ENCODE results near the gene ATP1A4. TPM values are rescaled to one million over a fixed set of nuclear protein-coding genes. Genes with fewer than 3 reads are reported as not detected.

ATP1A4 gene
- total and polyA plus RNA-seq, 9 of the 15 experiments (the other 6 are each of a cell fraction or from before 2014, with no cell fraction given): 0.07 TPM; not detected in 8

- no peaks in the 10 kb centered on the region for H3K79me2 ChIP-seq (ENCODE audit: control insufficient read depth, insufficient read depth, low read length)
- H3K9me1 ChIP-seq (ENCODE audit: control insufficient read depth, insufficient read depth, low read length): no peaks in the 10 kb centered on the region
- H3K4me3 ChIP-seq: no peak overlapping the region
- no peaks in the 10 kb centered on the region for H4K20me1 ChIP-seq (replicated peaks; ENCODE audit: control insufficient read depth, insufficient read depth, low read length)
- in situ Hi-C loops (cut with MboI) (no loop called here), intact Hi-C loops (cut with micrococcal nuclease) (no loop called here)
- no peak overlapping the region for H2AFZ ChIP-seq (ENCODE audit: low read depth, low read length)
- ChIA-PET POLR2A (interaction anchor here (0.8 kb wide), 1 partner anchor 21 kb away, joined by 3 read pairs; no protein-coding TSS in a partner anchor), CTCF (ENCODE audit: low intra/inter-chr PET ratio) (no interaction called here)
- FAIRE-seq (no peak), ATAC-seq (no peak), DNase-seq (ENCODE audit: extremely low read depth in 1 of 4, low spot score in 3 of 4) (no peak)
- no peaks in the 10 kb centered on the region for H3K9me3 ChIP-seq (replicated peaks; ENCODE audit: control insufficient read depth, insufficient read depth, low read depth, low read length)
- H3K27ac ChIP-seq (ENCODE audit: extremely low read depth, low read depth, low read length): no peak overlapping the region
- no peaks in the 10 kb centered on the region for H3K4me1 ChIP-seq (replicated peaks in 1 of 2; ENCODE audit: control insufficient read depth in 2 of 2, insufficient read depth in 2 of 2, low read length in 2 of 2)
- H3K36me3 ChIP-seq (ENCODE audit: control insufficient read depth, insufficient read depth, low read length): peaks cover 94% of the 10 kb centered on the region
- H3K9ac ChIP-seq (ENCODE audit: insufficient read depth in 1 of 2, low read depth in 2 of 2, low read length in 2 of 2): no peak overlapping the region
- H3K4me2 ChIP-seq (ENCODE audit: insufficient read depth, low read length): no peak overlapping the region
- TF ChIP-seq NFIX (CRISPR knock-in tag; IDR thresholded peaks at IDR 0.05; ENCODE audit: low read depth): peak; percentile 63; the same call in 1 of the 2 replicates
- TF ChIP-seq NFIC (IDR thresholded peaks at IDR 0.05): peak; percentile 86
- no peak for TF ChIP-seq ADNP (tag; IDR thresholded peaks at IDR 0.05)
- no peak for TF ChIP-seq HIVEP1 (CRISPR knock-in tag; IDR thresholded peaks at IDR 0.05)
- TF ChIP-seq, protein P1, sequence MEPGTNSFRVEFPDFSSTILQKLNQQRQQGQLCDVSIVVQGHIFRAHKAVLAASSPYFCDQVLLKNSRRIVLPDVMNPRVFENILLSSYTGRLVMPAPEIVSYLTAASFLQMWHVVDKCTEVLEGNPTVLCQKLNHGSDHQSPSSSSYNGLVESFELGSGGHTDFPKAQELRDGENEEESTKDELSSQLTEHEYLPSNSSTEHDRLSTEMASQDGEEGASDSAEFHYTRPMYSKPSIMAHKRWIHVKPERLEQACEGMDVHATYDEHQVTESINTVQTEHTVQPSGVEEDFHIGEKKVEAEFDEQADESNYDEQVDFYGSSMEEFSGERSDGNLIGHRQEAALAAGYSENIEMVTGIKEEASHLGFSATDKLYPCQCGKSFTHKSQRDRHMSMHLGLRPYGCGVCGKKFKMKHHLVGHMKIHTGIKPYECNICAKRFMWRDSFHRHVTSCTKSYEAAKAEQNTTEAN (CRISPR knock-in tag; IDR thresholded peaks at IDR 0.05): no peak
- BruUV-seq (replicated peaks): no TSS peak
- H3K27me3 ChIP-seq (ENCODE audit: control insufficient read depth in 2 of 2, insufficient read depth in 2 of 2, low read length in 2 of 2): no peaks in the 10 kb centered on the region
Observed at GRCh38 chr1:160228431-160228830, 77.0 kb downstream of the ATP1A4 start.

DNA sequence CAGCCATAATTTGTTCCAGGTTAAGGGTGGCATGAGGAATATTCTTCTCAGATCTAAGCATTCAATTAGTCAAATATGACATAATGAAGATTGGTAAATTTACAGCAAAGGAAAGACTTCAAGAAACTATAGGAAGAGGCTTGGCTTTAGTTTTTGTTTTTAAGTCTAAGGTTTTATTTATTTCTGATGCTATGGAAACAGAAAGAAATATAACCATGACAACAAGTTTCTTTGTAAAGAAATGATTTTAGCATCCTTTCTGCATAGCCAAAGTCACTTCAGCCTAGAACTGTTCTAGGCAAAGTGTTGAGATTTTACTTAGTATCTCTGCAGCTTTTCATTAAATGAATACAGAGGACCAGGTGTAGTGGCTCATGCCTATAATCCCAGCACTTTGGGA is 81.5 kb downstream of the ATP1A4 start:
- Histone ChIP-seq H3K4me1 (replicated peaks in 1 of 2; ENCODE audit: control insufficient read depth in 2 of 2, insufficient read depth in 2 of 2, low read length in 2 of 2) (no peaks in the 10 kb centered on the region), H3K4me2 (ENCODE audit: insufficient read depth, low read length) (no peak overlapping the region), H3K9ac (ENCODE audit: insufficient read depth in 1 of 2, low read depth in 2 of 2, low read length in 2 of 2) (no peak overlapping the region), H3K9me1 (ENCODE audit: control insufficient read depth, insufficient read depth, low read length) (no peaks in the 10 kb centered on the region), H3K79me2 (ENCODE audit: control insufficient read depth, insufficient read depth, low read length) (no peaks in the 10 kb centered on the region), H3K4me3 (no peak overlapping the region), H3K36me3 (ENCODE audit: control insufficient read depth, insufficient read depth, low read length) (peaks cover 92% of the 10 kb centered on the region), H3K27me3 (ENCODE audit: control insufficient read depth in 2 of 2, insufficient read depth in 2 of 2, low read length in 2 of 2) (no peaks in the 10 kb centered on the region), H2AFZ (ENCODE audit: low read depth, low read length) (no peak overlapping the region), H4K20me1 (replicated peaks; ENCODE audit: control insufficient read depth, insufficient read depth, low read length) (no peaks in the 10 kb centered on the region), H3K9me3 (replicated peaks; ENCODE audit: control insufficient read depth, insufficient read depth, low read depth, low read length) (no peaks in the 10 kb centered on the region), H3K27ac (ENCODE audit: extremely low read depth, low read depth, low read length) (no peak overlapping the region)
- FAIRE-seq (no peak), DNase-seq (ENCODE audit: extremely low read depth in 1 of 4, low spot score in 3 of 4) (no peak), ATAC-seq (no peak)
- no TSS peak for BruUV-seq (replicated peaks)
- in situ Hi-C loops (cut with MboI): no loop called here
- ChIA-PET POLR2A (interaction anchor here (1.0 to 1.3 kb wide), 2 partner anchors 10 to 13 kb away, joined by 3 to 5 read pairs; no protein-coding TSS in a partner anchor), CTCF (ENCODE audit: low intra/inter-chr PET ratio) (no interaction called here)
- intact Hi-C loops (cut with micrococcal nuclease): no loop called here
- TF ChIP-seq ZNF253 (CRISPR knock-in tag; conservative IDR thresholded peaks at IDR 0.05) (no peak), ZNF23 (CRISPR knock-in tag; IDR thresholded peaks at IDR 0.05) (no peak), MED1 (CRISPR knock-in tag; IDR thresholded peaks at IDR 0.05; ENCODE audit: borderline replicate concordance) (no peak), NBN (IDR thresholded peaks at IDR 0.05; ENCODE audit: low read depth) (no peak)

Data from K562 (cell line).